RPMI8226 (cell line): ENCODE measurements around the gene KRTAP10-10.

Source experiments
- DNase-seq: peaks from one replicate; pipeline ENCODE4 v3.0.0-alpha.2; 2015

The KRTAP10-10 gene

DNA sequence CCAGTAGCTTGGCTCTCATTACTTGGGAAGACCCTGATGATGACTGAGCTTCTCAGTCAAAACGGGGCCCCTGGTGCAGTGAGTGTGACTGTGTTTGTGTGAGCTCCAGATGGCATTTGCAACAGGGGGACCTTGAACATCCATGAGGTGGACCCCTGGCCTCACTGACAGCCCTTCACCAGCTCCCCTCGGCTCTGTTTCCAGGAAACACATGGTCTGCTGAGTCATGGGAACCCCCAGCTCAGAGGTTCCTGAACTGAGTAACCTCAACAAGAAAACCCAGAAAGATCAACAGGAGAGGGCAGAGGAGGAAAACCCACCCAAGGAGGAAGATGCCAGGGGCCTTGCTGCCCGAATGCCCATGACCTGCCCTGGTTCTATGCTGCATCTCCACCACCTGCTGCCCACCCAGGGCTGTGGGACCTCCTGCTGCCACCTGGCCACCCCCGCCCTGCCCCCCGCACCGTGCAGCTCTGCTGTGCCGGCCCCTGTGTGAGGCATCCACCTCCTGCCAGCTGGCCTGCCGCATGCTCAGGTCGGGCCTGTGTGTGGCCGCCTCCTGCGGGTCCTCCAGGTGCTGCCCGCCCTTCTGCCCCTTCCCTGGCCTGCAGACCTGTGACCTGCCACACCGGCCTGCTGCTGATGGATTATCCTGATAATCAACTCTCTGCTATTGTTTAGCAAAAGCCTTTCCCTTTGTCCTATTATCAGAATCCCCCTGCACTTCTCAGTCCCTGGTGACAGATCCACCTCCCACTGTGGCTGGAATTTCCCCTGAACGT, 49.0 kb downstream of the KRTAP10-10 start:
- no peak for DNase-seq

DNA sequence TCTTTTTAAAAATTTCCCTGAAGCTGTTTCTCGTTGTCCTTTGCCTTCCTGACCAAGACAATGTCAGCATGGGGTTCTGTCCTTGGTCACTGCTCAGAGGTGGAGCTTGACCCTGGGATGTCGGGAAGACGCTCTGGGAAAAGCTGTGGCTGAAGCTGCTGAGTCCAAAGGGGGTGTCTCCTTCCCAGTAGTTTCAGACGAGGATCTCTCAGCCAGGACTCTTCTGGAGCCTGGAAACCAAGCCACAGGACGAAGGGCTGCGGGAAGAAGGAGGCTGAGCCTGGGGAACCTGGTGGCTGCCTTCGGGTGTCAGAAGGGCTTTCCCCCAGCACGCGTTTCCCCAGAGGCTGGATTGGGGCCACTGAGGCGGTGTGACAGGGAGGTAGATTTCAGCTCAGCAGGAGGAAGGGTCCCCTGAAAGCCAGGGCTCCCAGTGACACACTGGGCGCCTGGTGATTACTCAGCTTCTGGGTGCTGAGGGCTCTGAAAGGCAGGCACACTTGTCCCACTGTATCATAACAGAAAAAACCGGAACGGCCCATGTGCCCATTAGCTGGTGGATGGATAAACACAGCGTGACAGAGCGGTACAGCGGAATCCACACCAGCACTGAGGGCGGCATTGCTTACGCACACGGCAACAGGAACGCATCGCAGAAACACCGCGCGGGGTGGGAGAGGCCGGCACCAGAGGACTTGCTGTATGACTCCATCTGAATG, 49.8 kb downstream of the KRTAP10-10 start:
- DNase-seq: no peak

DNA sequence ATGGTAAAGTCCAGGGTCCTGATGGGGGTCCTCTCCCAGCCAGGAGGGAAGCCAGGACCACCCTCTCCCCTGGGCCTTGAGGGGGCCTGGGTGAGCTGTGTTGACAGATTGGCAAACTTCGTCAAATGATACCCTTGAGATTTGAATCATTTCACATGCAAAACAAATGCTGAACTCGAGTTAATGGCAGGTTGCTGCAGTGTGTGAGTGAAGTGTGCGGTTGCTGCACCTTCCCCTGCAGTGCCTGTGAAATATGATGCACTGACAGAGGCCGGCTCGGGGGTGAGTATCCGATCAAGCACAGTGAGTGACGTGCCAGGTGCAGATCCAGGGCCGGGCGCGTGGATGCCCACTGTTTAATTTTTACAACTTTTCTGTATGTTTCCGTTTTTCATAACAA, 50.5 kb downstream of the KRTAP10-10 start:
- DNase-seq: no peak
